Left lung (tissue), 10 donors: ENCODE data around the gene PRR7. TPM values are rescaled to one million over a fixed set of nuclear protein-coding genes. Genes with fewer than 3 reads are reported as not detected.

ENCODE experiments used
- ATAC-seq: fragments of 200-7000 bp; cut with Tn5 transposase; one replicate; pipeline ENCODE4 v1.9.1; 2020; ENCODE audit warnings: moderate library complexity
- DNase-seq, 4 donors: peaks; one replicate each; pipeline ENCODE4 v3.0.0-alpha.2; 2013 to 2020
- H3K27ac ChIP-seq, 2 donors: fragments of 200-600 bp; sonication (generic) in 1 of 2; one replicate each; pipeline versions ENCODE4 v1.5.0 to v1.8.0; 2020 to 2021
- H3K27me3 ChIP-seq, 2 donors: fragments of 200-600 bp; sonication (generic) in 1 of 2; one replicate each; pipeline versions ENCODE4 v1.5.0 to v1.8.0; 2020 to 2021
- H3K36me3 ChIP-seq, 2 donors: fragments of 200-600 bp; sonication (generic) in 1 of 2; one replicate each; pipeline versions ENCODE4 v1.5.0 to v1.8.0; 2020 to 2021
- H3K4me1 ChIP-seq, 2 donors: fragments of 200-600 bp; one replicate each; pipeline ENCODE4 v1.8.0; 2021
- H3K4me3 ChIP-seq, 2 donors: fragments of 200-600 bp; sonication (generic) in 1 of 2; one replicate each; pipeline versions ENCODE4 v1.5.0 to v1.8.0; 2020 to 2021; ENCODE audit warnings: mild to moderate bottlenecking in 1 of 2
- H3K9me3 ChIP-seq, 2 donors: fragments of 200-600 bp; sonication (generic) in 1 of 2; one replicate each; pipeline versions ENCODE4 v1.5.0 to v1.8.0; 2020 to 2021
- intact Hi-C, 2 donors: fragments of 100-400 bp; cut with DNase I; formaldehyde crosslinking; loops; one replicate each; pipeline versions ENCODE4 v1.11.2 to v1.14.2; 2022
- polyA plus RNA-seq, 6 donors: library from polyadenylated mRNA; unstranded; fragments of 120-200 nt; gene quantifications; one replicate each; pipeline ENCODE4 v1.2.1, GENCODE V29; 2013; ENCODE audit not compliant: insufficient read length in 6 of 6
- total RNA-seq, 2 donors: library from RNA; stranded (reverse); fragmentation: NEBNext Ultra II Directional; extraction: Animal tissue kit (Norgen Biotek cat#: 25700); gene quantifications; one replicate each; pipeline ENCODE4 v1.2.1, GENCODE V29; 2021
- TF ChIP-seq, protein P1 (sequence below), 2 donors: fragments of 200-600 bp; sonication (generic) in 1 of 2; IDR thresholded peaks; one replicate each; pipeline versions ENCODE4 v1.5.0 to v1.8.0; 2021; ENCODE audit warnings: antibody characterized with exemption in 2 of 2
- donor health status: DM: no; HTN: yes; CAD: no.
- donor health status: DM: no; HTN: no; CAD: no.

PRR7 gene
- total and polyA plus RNA-seq, 8 donors = 0.30 to 4.1 (median 1.0) TPM

DNA sequence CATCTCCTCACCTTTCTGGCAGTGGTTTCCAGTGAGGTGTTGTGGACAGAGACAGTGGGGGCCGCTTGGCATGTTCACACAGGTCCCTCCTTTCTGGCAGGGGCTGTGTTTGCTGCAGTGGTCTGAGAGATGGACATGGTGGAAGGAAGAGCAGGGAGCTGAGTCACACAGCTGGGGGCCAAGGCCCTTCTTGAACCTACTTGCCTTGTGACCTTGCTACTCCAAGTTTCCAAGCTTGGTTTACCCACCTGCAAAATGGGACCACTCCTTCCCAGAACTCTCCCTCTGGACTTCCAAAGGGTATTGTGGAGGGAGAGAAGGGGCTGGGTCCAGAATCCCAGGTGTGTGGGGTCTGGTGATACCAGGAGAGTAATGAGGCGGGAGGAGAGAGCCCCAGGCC lies 41.3 kb upstream of the PRR7 start:
- Histone ChIP-seq H3K27ac (peak overlapping the region in 1 of 2 donors; percentile 63), H3K4me1 (peaks cover 21 to 44% of the 10 kb centered on the region in 2 donors), H3K4me3 (no peak overlapping the region), H3K27me3 (peaks cover 32 to 50% of the 10 kb centered on the region in 2 donors), H3K9me3 (no peaks in the 10 kb centered on the region), H3K36me3 (no peaks in the 10 kb centered on the region)
- ATAC-seq (no peak), DNase-seq (no peak)
- intact Hi-C loops = no loop called here
- TF ChIP-seq, protein P1, sequence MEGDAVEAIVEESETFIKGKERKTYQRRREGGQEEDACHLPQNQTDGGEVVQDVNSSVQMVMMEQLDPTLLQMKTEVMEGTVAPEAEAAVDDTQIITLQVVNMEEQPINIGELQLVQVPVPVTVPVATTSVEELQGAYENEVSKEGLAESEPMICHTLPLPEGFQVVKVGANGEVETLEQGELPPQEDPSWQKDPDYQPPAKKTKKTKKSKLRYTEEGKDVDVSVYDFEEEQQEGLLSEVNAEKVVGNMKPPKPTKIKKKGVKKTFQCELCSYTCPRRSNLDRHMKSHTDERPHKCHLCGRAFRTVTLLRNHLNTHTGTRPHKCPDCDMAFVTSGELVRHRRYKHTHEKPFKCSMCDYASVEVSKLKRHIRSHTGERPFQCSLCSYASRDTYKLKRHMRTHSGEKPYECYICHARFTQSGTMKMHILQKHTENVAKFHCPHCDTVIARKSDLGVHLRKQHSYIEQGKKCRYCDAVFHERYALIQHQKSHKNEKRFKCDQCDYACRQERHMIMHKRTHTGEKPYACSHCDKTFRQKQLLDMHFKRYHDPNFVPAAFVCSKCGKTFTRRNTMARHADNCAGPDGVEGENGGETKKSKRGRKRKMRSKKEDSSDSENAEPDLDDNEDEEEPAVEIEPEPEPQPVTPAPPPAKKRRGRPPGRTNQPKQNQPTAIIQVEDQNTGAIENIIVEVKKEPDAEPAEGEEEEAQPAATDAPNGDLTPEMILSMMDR (IDR thresholded peaks at IDR 0.05) = no peak

DNA sequence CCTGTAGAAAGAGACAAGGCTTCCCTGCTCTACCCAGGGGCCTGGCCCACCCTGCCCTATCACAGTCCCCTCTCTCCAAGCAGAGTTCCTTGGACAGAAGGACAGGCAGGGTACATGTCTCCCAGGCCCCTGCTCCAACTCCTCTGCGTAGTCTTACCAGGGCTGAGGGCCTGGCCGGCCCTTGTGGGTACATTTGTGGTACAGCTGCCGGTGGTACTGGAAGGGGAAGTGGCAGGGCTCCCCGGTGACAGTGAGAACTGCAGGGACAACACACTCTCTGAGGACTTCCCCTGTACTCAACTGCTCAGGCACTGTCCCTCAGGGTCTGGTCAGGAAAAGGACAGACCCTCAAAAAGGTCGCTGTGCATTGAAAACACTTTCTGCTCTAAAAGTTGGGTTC lies 40.8 kb upstream of the PRR7 start:
- ATAC-seq (no peak), DNase-seq (peak in 2 of 4 donors; percentile 69 to 91)
- H3K4me3 ChIP-seq = no peak overlapping the region
- TF ChIP-seq, protein P1 (IDR thresholded peaks at IDR 0.05) = peak in 1 of 2 donors; percentile 37
- H3K27ac ChIP-seq = peak overlapping the region in 1 of 2 donors; percentile 63
- H3K27me3 ChIP-seq = peaks cover 27 to 45% of the 10 kb centered on the region in 2 donors
- no peaks in the 10 kb centered on the region for H3K36me3 ChIP-seq
- intact Hi-C loops = no loop called here
- peaks cover 21 to 48% of the 10 kb centered on the region in 2 donors for H3K4me1 ChIP-seq
- no peaks in the 10 kb centered on the region for H3K9me3 ChIP-seq

DNA sequence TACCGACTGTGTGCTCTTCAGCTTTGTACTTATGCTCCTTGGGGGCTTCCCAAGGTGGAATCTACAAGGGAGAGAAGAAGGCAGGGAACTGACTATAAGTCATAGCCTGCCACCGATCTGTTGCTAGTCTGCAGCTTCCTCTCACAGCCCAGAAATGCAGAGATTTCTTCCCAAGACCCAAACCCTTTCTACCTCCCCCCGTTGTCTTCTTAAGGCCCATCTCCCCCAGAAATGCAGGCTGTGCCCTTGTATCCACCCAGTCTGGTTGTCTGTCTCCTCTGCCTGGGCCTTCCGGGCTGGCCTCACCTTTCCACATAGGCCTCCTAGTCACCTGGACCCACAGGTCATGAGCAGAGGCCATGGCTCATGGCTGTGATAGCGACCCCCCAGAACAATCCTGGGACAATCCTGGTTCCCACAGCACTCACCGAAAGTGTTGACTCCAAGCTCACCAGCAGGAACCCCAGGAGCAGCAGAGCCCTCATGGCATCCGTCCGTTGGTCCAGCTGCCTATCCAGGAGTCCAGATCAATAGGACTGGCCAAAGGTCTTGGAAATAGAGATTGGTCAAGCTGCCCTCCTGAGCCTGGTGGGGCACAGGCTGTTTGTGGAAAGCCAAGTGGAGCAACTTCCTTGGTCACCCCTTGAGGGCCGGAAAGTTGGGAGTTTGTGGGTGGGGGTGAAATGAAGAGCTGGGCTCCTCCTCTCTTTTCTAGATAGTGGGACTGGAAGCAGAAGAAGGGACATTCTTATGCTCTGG lies 37.4 kb upstream of the PRR7 start, which contains the start of gene F12:
TSS of gene F12 (minus strand) at position 522 of the 759 bp plus-strand sequence. CDS start at position 485, 37 bp downstream.
- Histone ChIP-seq H3K9me3 (no peaks in the 10 kb centered on the region), H3K4me1 (peaks cover 7 to 32% of the 10 kb centered on the region in 2 donors), H3K36me3 (no peaks in the 10 kb centered on the region), H3K4me3 (no peak within 1 kb of the TSS), H3K27me3 (peaks cover 0 to 11% of the 10 kb centered on the region in 2 donors), H3K27ac (no peak within 1 kb of the TSS)
- intact Hi-C loops = no loop called here
- ATAC-seq (no peak), DNase-seq (no peak)
- TF ChIP-seq, protein P1 (IDR thresholded peaks at IDR 0.05) = no peak

DNA sequence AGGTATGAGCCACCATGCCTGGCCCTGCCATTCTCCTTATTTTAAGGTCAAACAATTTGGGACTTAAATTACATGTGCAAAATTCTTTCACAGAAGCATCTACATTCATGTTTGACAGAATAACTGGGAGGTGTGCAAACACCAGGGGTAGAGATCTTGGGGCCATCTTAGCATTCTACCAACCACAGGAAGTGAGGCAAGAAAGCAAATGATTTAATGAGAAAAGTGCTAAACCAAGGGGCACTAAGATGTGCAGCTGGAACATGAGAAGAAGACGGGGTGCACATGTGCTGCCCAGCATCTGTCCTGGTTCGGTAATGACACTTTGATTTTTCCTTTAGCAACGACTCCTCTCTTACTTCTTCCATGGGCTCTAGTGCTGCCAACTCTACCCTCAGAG lies 36.0 kb upstream of the PRR7 start:
- no peak overlapping the region for H3K27ac ChIP-seq
- ATAC-seq (no peak), DNase-seq (no peak)
- H3K36me3 ChIP-seq = no peaks in the 10 kb centered on the region
- H3K27me3 ChIP-seq = peaks cover 0 to 2% of the 10 kb centered on the region in 2 donors
- no peak overlapping the region for H3K4me3 ChIP-seq
- TF ChIP-seq, protein P1 (IDR thresholded peaks at IDR 0.05) = no peak
- peaks cover 0 to 21% of the 10 kb centered on the region in 2 donors for H3K4me1 ChIP-seq
- H3K9me3 ChIP-seq = no peaks in the 10 kb centered on the region
- intact Hi-C loops = no loop called here

DNA sequence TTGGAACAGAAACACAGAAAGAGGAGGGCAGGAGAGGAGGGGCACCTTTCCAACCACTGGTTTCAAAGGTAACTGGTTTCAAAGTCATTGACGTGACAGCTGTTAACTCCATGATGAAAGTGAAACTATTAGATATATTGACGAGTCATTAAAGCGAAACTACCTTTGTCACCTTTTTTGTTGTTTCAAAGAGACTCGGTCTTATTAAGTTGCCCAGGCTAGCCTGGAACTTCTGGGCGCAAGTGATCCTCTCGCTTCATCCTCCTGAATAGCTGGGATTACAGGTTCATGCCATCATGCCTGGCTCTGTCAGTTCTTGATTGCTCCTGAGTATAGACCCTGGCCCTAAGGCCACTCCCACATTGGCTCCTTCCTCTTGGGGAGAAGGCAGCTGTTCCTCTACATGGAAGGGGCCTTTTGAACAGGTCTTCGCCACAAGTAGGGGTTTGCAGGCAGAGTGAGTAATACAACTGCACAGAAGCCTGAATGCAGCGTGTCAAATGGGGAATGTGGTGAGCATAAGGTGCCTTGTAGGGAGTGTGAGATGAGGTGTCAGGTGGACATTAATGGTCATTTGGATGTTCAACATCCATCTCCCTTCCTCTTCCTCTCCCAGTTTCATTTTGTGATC lies 33.9 kb upstream of the PRR7 start:
- Histone ChIP-seq H3K36me3 (no peaks in the 10 kb centered on the region), H3K4me3 (no peak overlapping the region), H3K9me3 (no peaks in the 10 kb centered on the region), H3K27me3 (no peaks in the 10 kb centered on the region), H3K4me1 (peaks cover 0 to 33% of the 10 kb centered on the region in 2 donors), H3K27ac (no peak overlapping the region)
- ATAC-seq (no peak), DNase-seq (no peak)
- intact Hi-C loops = no loop called here
- TF ChIP-seq, protein P1 (IDR thresholded peaks at IDR 0.05) = no peak
